ENCODE measurements around the gene LYPD5.

DNA sequence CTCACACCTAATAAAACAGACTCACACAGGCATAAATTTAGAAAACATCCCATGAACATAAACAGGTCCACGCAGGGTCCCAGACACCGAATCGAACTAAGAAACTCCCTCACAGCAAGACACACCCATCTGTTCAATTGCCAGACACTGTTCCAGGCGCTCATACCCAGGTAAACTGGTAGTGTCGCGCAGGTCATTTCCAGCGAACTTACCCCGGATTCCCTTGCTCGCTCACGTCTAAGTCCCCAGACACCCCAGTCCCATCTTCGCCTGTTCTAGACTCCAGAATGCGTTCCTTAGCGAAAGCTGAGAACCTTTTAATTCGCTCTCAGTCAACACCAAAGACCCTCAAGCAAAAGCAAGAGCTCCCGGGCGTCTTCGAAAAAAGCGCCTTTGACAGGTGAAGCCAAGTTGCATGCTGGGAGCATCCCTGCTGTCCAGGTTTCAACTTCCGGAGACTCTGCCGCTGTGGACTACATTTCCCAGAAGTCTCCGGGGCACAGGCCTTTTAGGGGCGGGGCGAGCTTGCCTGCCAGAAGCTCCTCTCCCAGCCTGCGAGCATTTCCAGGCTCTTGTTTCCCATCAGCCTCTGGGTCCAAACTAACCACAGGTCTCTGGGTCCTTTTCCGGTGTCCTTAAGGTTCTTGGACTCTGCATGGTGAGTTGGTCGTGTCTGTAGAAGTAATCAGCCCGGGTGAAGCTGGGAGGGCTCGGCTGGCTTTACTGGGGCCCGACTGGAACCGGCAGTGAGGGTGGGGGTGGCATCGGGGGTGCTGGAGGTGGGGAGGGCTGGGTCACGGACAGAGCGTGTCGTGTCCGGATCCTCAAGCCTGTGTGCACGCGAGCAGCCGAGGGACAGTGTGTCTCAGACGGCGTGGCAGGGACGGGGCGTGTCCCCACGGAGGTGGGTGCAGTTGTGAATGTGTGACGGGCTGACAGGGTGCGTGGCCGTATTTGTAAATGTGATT lies 24.8 kb upstream of the LYPD5 start, which contains the start of gene ZNF283:
- TF ChIP-seq, protein P1, sequence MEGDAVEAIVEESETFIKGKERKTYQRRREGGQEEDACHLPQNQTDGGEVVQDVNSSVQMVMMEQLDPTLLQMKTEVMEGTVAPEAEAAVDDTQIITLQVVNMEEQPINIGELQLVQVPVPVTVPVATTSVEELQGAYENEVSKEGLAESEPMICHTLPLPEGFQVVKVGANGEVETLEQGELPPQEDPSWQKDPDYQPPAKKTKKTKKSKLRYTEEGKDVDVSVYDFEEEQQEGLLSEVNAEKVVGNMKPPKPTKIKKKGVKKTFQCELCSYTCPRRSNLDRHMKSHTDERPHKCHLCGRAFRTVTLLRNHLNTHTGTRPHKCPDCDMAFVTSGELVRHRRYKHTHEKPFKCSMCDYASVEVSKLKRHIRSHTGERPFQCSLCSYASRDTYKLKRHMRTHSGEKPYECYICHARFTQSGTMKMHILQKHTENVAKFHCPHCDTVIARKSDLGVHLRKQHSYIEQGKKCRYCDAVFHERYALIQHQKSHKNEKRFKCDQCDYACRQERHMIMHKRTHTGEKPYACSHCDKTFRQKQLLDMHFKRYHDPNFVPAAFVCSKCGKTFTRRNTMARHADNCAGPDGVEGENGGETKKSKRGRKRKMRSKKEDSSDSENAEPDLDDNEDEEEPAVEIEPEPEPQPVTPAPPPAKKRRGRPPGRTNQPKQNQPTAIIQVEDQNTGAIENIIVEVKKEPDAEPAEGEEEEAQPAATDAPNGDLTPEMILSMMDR (IDR thresholded peaks at IDR 0.05; ENCODE audit: low read length): no peak
- no peak for TF ChIP-seq EZH2 (IDR thresholded peaks at IDR 0.05; ENCODE audit: borderline replicate concordance, low read length)
